Activated CD8-positive, alpha-beta T cell treated with anti-CD3 and anti-CD28 coated beads for 36 hours (primary cell): ENCODE data around the gene U2AF1L4. TPM values are rescaled to one million over a fixed set of nuclear protein-coding genes. Genes with fewer than 3 reads are reported as not detected.
A peak's percentile ranks its signal among the peaks of the same experiment; 100 is the strongest.

Experiments used
- ATAC-seq: fragments of 200-7000 bp; cut with Tn5 transposase; one replicate; pipeline ENCODE4 v1.10.0; 2021; ENCODE audit warnings: mild to moderate bottlenecking, moderate library complexity
- CTCF ChIA-PET: fragments of 350-600 bp; sonication (Branson Sonifier 250); formaldehyde crosslinking; loops from one replicate; lab custom pipeline; 2021; ENCODE audit warnings: antibody characterized with exemption; lab: Charles Lee
- POLR2A ChIA-PET: fragments of 350-600 bp; sonication (Branson Sonifier 250); formaldehyde crosslinking; loops from one replicate; lab custom pipeline; 2021; ENCODE audit warnings: antibody characterized with exemption; lab: Charles Lee
- DNase-seq: peaks from one replicate; pipeline ENCODE4 v3.0.0-alpha.2; 2020
- H3K27ac Mint-ChIP-seq: one replicate; pipeline ENCODE4 v1.8.0; 2021; ENCODE audit warnings: mild to moderate bottlenecking, mixed read lengths
- H3K27me3 Mint-ChIP-seq: one replicate; pipeline ENCODE4 v1.8.0; 2021; ENCODE audit warnings: mixed read lengths
- H3K36me3 Mint-ChIP-seq: one replicate; pipeline ENCODE4 v1.8.0; 2021; ENCODE audit warnings: low read depth, mixed read lengths
- H3K4me1 Mint-ChIP-seq: one replicate; pipeline ENCODE4 v1.8.0; 2021; ENCODE audit warnings: low read depth, mixed read lengths
- H3K4me3 Mint-ChIP-seq: one replicate; pipeline ENCODE4 v1.8.0; 2021; ENCODE audit warnings: mild to moderate bottlenecking, moderate library complexity, mixed read lengths
- H3K9me3 Mint-ChIP-seq: one replicate; pipeline ENCODE4 v1.8.0; 2021; ENCODE audit warnings: mixed read lengths
- CTCF ChIP-seq: fragments of 200-600 bp; IDR thresholded peaks from one replicate; pipeline ENCODE4 v1.8.0; 2022; ENCODE audit warnings: antibody characterized with exemption, mild to moderate bottlenecking
- intact Hi-C: fragments of 100-400 bp; cut with micrococcal nuclease; formaldehyde crosslinking; loops from one replicate; pipeline ENCODE4 v1.10.0; 2022
- total RNA-seq, 2 experiments: library from RNA; stranded (reverse); gene quantifications; one replicate each; pipeline ENCODE4 v1.2.3, GENCODE V29; 2021

U2AF1L4 gene
- total RNA-seq, 2 experiments from 2014 or later: 41.7 to 42.5 TPM

- Mint-ChIP-seq H3K36me3 (peaks cover 47% of the 10 kb centered on the region), H3K4me3 (peak overlapping the region; percentile 83), H3K9me3 (peaks cover 2% of the 10 kb centered on the region), H3K27ac (peak overlapping the region; percentile 100), H3K4me1 (peaks cover 31% of the 10 kb centered on the region), H3K27me3 (no peaks in the 10 kb centered on the region)
- intact Hi-C loops: loop anchor here (2.0 to 10.0 kb wide), 3 partner anchors 34 to 221 kb away; partner anchors contain the start of genes HCST, LIN37, LRFN3 and PSENEN
- CTCF ChIA-PET: interaction anchor here (1.0 to 6.4 kb wide), 8 partner anchors 14 to 69 kb away, joined by 3 to 137 read pairs (median 6); partner anchors contain the start of genes IGFLR1, LIN37, PSENEN and U2AF1L4
- ATAC-seq (no peak), DNase-seq (no peak)
- no peak for TF ChIP-seq CTCF
- POLR2A ChIA-PET: interaction anchor here (0.7 to 8.8 kb wide), 13 partner anchors 8 to 217 kb away, joined by 3 to 215 read pairs (median 4); partner anchors contain the start of genes HSPB6, IGFLR1, LIN37 and PROSER3
These were observed 31.7 kb downstream of the U2AF1L4 start for GRCh38 chr19:35713506-35713850.

GRCh38 chr19:35712567-35713505 is 32.4 kb downstream of the U2AF1L4 start:
- H3K4me3 Mint-ChIP-seq: peak overlapping the region; percentile 83
- intact Hi-C loops: loop anchor here (2.0 to 10.0 kb wide), 3 partner anchors 34 to 222 kb away; partner anchors contain the start of genes HCST, LIN37, LRFN3 and PSENEN
- POLR2A ChIA-PET: interaction anchor here (0.7 to 8.8 kb wide), 16 partner anchors 7 to 218 kb away, joined by 3 to 215 read pairs (median 4); partner anchors contain the start of genes HSPB6, IGFLR1, LIN37 and PROSER3
- no peaks in the 10 kb centered on the region for H3K27me3 Mint-ChIP-seq
- CTCF ChIA-PET: interaction anchor here (1.0 to 6.4 kb wide), 8 partner anchors 14 to 69 kb away, joined by 3 to 137 read pairs (median 6); partner anchors contain the start of genes IGFLR1, LIN37, PSENEN and U2AF1L4
- H3K36me3 Mint-ChIP-seq: peaks cover 46% of the 10 kb centered on the region
- TF ChIP-seq CTCF: no peak
- DNase-seq: peak; percentile 95
- H3K9me3 Mint-ChIP-seq: peaks cover 2% of the 10 kb centered on the region
- ATAC-seq: peak; percentile 32
- H3K27ac Mint-ChIP-seq: peak overlapping the region; percentile 100
- H3K4me1 Mint-ChIP-seq: peaks cover 38% of the 10 kb centered on the region

GRCh38 chr19:35710784-35711723 is 34.2 kb downstream of the U2AF1L4 start:
- intact Hi-C loops: loop anchor here (2.0 to 10.0 kb wide), 3 partner anchors 14 to 224 kb away; partner anchors contain the start of genes LIN37, LRFN3, PSENEN and U2AF1L4
- TF ChIP-seq CTCF: no peak
- ChIA-PET POLR2A (interaction anchor here (0.5 to 8.8 kb wide), 11 partner anchors 12 to 283 kb away, joined by 3 to 215 read pairs (median 3); partner anchors contain the start of genes IGFLR1, LIN37, PSENEN and U2AF1L4), CTCF (interaction anchor here (1.0 to 6.4 kb wide), 7 partner anchors 12 to 162 kb away, joined by 3 to 137 read pairs (median 4); partner anchors contain the start of genes COX6B1 and IGFLR1)
- ATAC-seq (peak; percentile 55), DNase-seq (peak; percentile 95)
- peaks cover 31% of the 10 kb centered on the region for H3K36me3 Mint-ChIP-seq
- peak overlapping the region; percentile 100 for H3K27ac Mint-ChIP-seq
- peaks cover 2% of the 10 kb centered on the region for H3K9me3 Mint-ChIP-seq
- H3K4me3 Mint-ChIP-seq: peak overlapping the region; percentile 73
- H3K4me1 Mint-ChIP-seq: peaks cover 38% of the 10 kb centered on the region
- H3K27me3 Mint-ChIP-seq: no peaks in the 10 kb centered on the region

GRCh38 chr19:35708391-35708790 is 36.8 kb downstream of the U2AF1L4 start:
- Mint-ChIP-seq H3K27me3 (no peaks in the 10 kb centered on the region), H3K27ac (peak overlapping the region; percentile 42), H3K36me3 (peaks cover 4% of the 10 kb centered on the region), H3K4me3 (no peak overlapping the region), H3K4me1 (peaks cover 39% of the 10 kb centered on the region), H3K9me3 (peaks cover 2% of the 10 kb centered on the region)
- ChIA-PET CTCF (interaction anchor here (1.6 to 2.1 kb wide), 2 partner anchors 10 to 14 kb away, joined by 5 to 6 read pairs; no protein-coding TSS in a partner anchor), POLR2A (interaction anchor here (0.8 to 8.8 kb wide), 3 partner anchors 9 to 36 kb away, joined by 3 to 215 read pairs (median 5); no protein-coding TSS in a partner anchor)
- ATAC-seq: no peak
- TF ChIP-seq CTCF: no peak
- intact Hi-C loops: no loop called here
- no peak for DNase-seq
